Stimulated activated CD8-positive, alpha-beta memory T cell treated with anti-CD3 and anti-CD28 coated beads, Interleukin-7, amount 100 ng/mL, for 4 hours (primary cell): ENCODE data around the gene UGGT1.

Experiments used
- DNase-seq, 2 donors: peaks; one replicate each; pipeline ENCODE4 v3.0.0-alpha.2; 2020; ENCODE audit warnings: low read depth in 2 of 2

UGGT1 gene, protein sequence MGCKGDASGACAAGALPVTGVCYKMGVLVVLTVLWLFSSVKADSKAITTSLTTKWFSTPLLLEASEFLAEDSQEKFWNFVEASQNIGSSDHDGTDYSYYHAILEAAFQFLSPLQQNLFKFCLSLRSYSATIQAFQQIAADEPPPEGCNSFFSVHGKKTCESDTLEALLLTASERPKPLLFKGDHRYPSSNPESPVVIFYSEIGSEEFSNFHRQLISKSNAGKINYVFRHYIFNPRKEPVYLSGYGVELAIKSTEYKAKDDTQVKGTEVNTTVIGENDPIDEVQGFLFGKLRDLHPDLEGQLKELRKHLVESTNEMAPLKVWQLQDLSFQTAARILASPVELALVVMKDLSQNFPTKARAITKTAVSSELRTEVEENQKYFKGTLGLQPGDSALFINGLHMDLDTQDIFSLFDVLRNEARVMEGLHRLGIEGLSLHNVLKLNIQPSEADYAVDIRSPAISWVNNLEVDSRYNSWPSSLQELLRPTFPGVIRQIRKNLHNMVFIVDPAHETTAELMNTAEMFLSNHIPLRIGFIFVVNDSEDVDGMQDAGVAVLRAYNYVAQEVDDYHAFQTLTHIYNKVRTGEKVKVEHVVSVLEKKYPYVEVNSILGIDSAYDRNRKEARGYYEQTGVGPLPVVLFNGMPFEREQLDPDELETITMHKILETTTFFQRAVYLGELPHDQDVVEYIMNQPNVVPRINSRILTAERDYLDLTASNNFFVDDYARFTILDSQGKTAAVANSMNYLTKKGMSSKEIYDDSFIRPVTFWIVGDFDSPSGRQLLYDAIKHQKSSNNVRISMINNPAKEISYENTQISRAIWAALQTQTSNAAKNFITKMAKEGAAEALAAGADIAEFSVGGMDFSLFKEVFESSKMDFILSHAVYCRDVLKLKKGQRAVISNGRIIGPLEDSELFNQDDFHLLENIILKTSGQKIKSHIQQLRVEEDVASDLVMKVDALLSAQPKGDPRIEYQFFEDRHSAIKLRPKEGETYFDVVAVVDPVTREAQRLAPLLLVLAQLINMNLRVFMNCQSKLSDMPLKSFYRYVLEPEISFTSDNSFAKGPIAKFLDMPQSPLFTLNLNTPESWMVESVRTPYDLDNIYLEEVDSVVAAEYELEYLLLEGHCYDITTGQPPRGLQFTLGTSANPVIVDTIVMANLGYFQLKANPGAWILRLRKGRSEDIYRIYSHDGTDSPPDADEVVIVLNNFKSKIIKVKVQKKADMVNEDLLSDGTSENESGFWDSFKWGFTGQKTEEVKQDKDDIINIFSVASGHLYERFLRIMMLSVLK (N-terminal part only)

GRCh38 chr2:128090945-128091725 is at the start of gene UGGT1:
UGGT1 (plus strand) TSS chr2:128091200; CDS start chr2:128091358, 158 bp downstream.
- DNase-seq = peak; percentile 87 to 88

GRCh38 chr2:128041561-128041960 is 49.4 kb upstream of the UGGT1 start:
- DNase-seq = no peak

DNA sequence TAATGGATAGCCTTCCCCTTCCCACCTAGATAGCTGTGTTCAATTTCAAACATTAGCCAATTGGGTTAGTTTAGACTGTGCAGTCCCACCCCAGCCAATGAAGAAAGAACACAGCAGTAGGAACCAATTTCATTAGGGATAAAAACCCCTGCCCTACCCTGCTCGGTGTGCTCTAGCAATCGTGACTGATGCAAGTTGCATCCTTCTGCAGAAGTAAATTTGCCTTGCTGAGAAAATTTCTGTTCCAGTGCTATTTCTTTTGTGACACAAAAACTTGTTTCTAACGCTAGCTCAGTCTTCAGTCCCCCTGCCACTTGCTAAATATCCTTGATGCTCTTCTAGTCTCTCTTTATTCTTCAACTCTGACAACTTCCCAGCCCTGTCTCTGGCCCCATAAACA is 48.0 kb upstream of the UGGT1 start:
- DNase-seq = no peak

- no peak for DNase-seq
Observed at GRCh38 chr2:128053331-128053730, 37.7 kb upstream of the UGGT1 start.

DNA sequence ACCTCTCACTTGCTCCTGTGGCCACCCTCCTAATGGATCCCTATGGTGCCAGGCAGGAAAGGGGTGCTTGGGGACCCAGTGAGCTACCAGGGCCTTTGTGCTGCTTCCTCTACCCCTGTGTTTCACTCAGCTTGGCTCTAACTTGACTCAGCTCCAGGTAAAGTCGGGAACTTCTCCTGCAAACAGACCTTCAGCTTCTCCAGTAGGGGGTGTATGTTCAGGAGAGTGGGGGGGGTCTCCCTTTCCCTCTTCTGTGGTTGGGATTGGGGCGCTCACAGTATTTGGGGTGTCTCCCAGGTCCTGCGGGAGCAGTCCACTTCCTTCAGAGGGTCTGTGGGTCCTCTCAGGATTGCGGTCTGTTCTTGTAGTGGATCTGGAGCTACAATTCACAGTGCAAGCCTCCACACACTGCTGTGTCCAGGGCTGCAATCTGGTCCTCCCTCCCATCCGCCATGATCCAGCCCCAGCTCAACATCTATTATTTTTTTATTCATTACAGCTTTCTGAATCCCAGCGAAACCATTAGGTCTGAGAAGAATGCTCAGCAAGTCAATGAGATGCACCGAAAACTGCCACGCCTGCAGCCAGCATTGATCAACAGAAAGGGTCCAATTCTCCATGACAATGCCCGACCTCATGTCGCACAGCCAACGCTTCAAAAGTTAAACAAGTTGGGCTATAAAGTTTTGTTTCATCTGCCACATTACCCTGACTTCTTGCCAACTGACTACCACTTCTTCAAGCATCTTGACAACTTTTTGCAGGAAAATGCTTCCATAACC is 36.7 kb upstream of the UGGT1 start:
- no peak for DNase-seq

- no peak for DNase-seq
Observed at GRCh38 chr2:128057334-128057733, 33.7 kb upstream of the UGGT1 start.

- DNase-seq = no peak
Observed at GRCh38 chr2:128058114-128058513, 32.9 kb upstream of the UGGT1 start.

- no peak for DNase-seq
Observed at GRCh38 chr2:128062571-128062970, 28.4 kb upstream of the UGGT1 start.

DNA sequence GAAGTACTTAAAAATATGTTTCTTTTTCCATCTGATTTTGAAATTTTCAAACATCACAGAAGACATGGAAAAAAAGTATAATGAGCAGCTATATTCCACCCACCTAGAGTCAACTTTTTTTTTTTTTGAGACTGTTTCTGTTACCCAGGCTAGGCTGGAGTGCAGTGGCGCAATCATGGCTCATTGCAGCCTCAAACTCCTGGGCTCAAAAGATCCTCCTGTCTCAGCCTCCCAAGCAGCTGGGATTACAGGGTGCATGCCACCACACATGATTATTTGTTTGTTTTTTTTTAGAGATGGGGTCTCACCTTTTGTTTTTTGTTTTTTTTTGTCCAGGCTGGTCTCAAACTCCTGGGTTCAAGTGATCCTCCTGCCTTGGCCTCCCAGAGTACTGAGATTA is 26.6 kb upstream of the UGGT1 start:
- DNase-seq = no peak

DNA sequence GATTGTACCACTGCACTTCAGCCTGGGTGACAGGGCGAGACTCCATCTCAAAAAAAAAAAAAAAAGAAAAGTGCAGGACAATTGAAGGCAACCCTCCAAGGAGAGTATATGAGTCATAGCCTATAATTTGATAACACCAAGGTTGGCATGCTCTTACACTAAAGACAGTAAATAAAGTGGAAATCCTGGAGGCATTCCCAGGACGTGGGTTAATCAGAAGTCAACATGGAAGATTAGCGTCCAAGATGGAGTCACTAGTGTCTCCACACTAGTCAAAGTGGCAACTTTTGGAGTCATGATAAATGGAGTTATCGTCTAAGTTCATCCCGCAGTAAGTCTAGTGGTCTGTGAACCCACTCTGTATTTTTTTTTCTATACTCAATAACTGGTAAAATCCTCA is 21.2 kb upstream of the UGGT1 start:
- no peak for DNase-seq

DNA sequence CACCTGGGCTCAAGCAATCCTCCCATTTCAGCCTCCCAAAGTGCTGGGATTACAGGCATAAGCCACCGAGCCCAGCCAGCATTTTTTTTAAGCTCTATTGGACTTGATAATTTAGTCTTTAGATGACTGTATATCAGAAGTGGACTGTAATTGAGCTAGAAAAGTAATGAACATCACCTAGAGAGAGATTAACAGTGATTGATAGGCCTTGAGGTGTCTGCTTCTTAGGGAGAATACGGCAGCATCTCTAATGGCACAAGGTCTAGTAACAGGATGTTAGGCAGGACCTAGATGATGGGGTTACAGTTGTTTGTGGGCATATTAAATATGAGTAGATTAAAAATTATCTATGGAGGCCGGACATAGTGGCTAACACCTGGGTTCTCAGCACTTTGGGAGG is 17.7 kb upstream of the UGGT1 start:
- DNase-seq = no peak

GRCh38 chr2:128076461-128077106 is 14.4 kb upstream of the UGGT1 start:
- no peak for DNase-seq

GRCh38 chr2:128084757-128085156 is 6.2 kb upstream of the UGGT1 start:
- no peak for DNase-seq

- no peak for DNase-seq
Observed at GRCh38 chr2:128086244-128086643, 4.8 kb upstream of the UGGT1 start.

GRCh38 chr2:128090575-128090944 is 440 bp upstream of the UGGT1 start:
- no peak for DNase-seq

DNA sequence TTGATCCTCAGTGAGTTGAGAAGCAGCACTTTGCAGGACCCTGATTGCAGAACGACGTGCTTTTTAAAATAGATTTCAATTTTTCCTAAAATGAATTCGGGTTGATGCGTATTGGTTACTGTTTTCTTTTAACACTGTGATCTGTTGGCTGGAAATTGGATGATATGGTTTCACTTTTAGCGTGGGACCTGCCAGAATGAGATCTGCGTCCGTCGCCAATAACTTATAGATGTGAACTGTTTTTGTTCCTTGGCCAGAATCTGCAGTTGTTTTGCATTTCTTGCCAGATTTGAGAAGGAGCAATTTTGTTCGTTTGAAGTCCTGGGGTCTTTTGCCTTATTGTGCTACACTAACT is 703 bp downstream of the UGGT1 start:
- DNase-seq = no peak

- no peak for DNase-seq
Observed at GRCh38 chr2:128092656-128093055, 1.7 kb downstream of the UGGT1 start.

- DNase-seq = no peak
Observed at GRCh38 chr2:128093762-128094161, 2.8 kb downstream of the UGGT1 start.

GRCh38 chr2:128095201-128095600 is 4.2 kb downstream of the UGGT1 start:
- no peak for DNase-seq

DNA sequence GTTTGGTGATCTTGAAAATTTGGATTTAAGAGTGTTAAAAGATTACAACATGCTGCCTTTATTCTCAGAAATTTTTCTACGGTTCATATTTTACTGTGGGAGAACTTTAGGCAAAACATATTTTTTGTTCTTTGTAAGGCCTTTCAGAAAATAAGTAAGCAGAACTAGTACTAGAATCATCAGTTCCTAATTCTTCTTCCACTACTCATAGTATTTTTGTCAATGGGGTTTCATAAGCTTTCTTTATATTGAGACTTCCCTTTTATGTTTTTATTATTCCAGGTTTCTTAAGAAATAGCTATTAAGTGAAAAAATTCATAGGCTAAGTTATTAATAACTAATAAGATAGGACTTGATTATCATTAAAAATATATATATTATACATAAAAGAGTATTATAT is 12.4 kb downstream of the UGGT1 start:
- no peak for DNase-seq
